Measurements from ENCODE around the gene CFAP65. TPM values are rescaled to one million over a fixed set of nuclear protein-coding genes. Genes with fewer than 3 reads are reported as not detected.

Gene CFAP65
- total RNA-seq, 1 donor, result not detected

- H2AFZ ChIP-seq (ENCODE audit: low read length), result no peak overlapping the region
- peaks cover 68% of the 10 kb centered on the region for H3K27me3 ChIP-seq (ENCODE audit: insufficient read depth, low read length)
- H3K9me3 ChIP-seq (ENCODE audit: low read depth, low read length), result no peaks in the 10 kb centered on the region
- no peak overlapping the region for H3K27ac ChIP-seq (ENCODE audit: low read depth, low read length)
- H3K36me3 ChIP-seq (ENCODE audit: insufficient read depth, low read length), result no peaks in the 10 kb centered on the region
- DNase-seq (ENCODE audit: insufficient read length, low spot score, missing footprints), result peak; percentile 80
- TF ChIP-seq, protein P1, sequence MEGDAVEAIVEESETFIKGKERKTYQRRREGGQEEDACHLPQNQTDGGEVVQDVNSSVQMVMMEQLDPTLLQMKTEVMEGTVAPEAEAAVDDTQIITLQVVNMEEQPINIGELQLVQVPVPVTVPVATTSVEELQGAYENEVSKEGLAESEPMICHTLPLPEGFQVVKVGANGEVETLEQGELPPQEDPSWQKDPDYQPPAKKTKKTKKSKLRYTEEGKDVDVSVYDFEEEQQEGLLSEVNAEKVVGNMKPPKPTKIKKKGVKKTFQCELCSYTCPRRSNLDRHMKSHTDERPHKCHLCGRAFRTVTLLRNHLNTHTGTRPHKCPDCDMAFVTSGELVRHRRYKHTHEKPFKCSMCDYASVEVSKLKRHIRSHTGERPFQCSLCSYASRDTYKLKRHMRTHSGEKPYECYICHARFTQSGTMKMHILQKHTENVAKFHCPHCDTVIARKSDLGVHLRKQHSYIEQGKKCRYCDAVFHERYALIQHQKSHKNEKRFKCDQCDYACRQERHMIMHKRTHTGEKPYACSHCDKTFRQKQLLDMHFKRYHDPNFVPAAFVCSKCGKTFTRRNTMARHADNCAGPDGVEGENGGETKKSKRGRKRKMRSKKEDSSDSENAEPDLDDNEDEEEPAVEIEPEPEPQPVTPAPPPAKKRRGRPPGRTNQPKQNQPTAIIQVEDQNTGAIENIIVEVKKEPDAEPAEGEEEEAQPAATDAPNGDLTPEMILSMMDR (IDR thresholded peaks at IDR 0.05; ENCODE audit: extremely low read depth, low read depth, low read length), result no peak
- peaks cover 7% of the 10 kb centered on the region for H4K20me1 ChIP-seq (ENCODE audit: insufficient read depth, low read length)
- no peaks in the 10 kb centered on the region for H3K79me2 ChIP-seq (ENCODE audit: insufficient read depth, low read length)
- H3K4me3 ChIP-seq (ENCODE audit: insufficient read depth, low read length), result no peak overlapping the region
- H3K4me2 ChIP-seq (ENCODE audit: insufficient read depth, low read length), result no peak overlapping the region
- H3K4me1 ChIP-seq (ENCODE audit: insufficient read depth, low read length), result no peaks in the 10 kb centered on the region
Measured at GRCh38 chr2:218999021-218999880, 42.1 kb downstream of the CFAP65 start.

GRCh38 chr2:218998414-218999002 lies 42.8 kb downstream of the CFAP65 start:
- Histone ChIP-seq H2AFZ (ENCODE audit: low read length) (no peak overlapping the region), H3K4me3 (ENCODE audit: insufficient read depth, low read length) (no peak overlapping the region), H3K4me1 (ENCODE audit: insufficient read depth, low read length) (peaks cover 6% of the 10 kb centered on the region), H3K4me2 (ENCODE audit: insufficient read depth, low read length) (no peak overlapping the region), H3K27me3 (ENCODE audit: insufficient read depth, low read length) (peaks cover 68% of the 10 kb centered on the region), H3K27ac (ENCODE audit: low read depth, low read length) (no peak overlapping the region), H3K79me2 (ENCODE audit: insufficient read depth, low read length) (no peaks in the 10 kb centered on the region), H3K9me3 (ENCODE audit: low read depth, low read length) (no peaks in the 10 kb centered on the region), H4K20me1 (ENCODE audit: insufficient read depth, low read length) (peaks cover 7% of the 10 kb centered on the region), H3K36me3 (ENCODE audit: insufficient read depth, low read length) (no peaks in the 10 kb centered on the region)
- DNase-seq (ENCODE audit: insufficient read length, low spot score, missing footprints), result peak; percentile 83
- TF ChIP-seq, protein P1 (IDR thresholded peaks at IDR 0.05; ENCODE audit: extremely low read depth, low read depth, low read length), result no peak

- DNase-seq (ENCODE audit: insufficient read length, low spot score, missing footprints), result peak; percentile 66
- no peak overlapping the region for H2AFZ ChIP-seq (ENCODE audit: low read length)
- TF ChIP-seq, protein P1 (IDR thresholded peaks at IDR 0.05; ENCODE audit: extremely low read depth, low read depth, low read length), result no peak
- H3K36me3 ChIP-seq (ENCODE audit: insufficient read depth, low read length), result no peaks in the 10 kb centered on the region
- H3K4me3 ChIP-seq (ENCODE audit: insufficient read depth, low read length), result no peak overlapping the region
- no peaks in the 10 kb centered on the region for H3K79me2 ChIP-seq (ENCODE audit: insufficient read depth, low read length)
- no peak overlapping the region for H3K27ac ChIP-seq (ENCODE audit: low read depth, low read length)
- no peak overlapping the region for H3K4me2 ChIP-seq (ENCODE audit: insufficient read depth, low read length)
- peaks cover 6% of the 10 kb centered on the region for H3K4me1 ChIP-seq (ENCODE audit: insufficient read depth, low read length)
- H3K27me3 ChIP-seq (ENCODE audit: insufficient read depth, low read length), result peaks cover 68% of the 10 kb centered on the region
- peaks cover 7% of the 10 kb centered on the region for H4K20me1 ChIP-seq (ENCODE audit: insufficient read depth, low read length)
- H3K9me3 ChIP-seq (ENCODE audit: low read depth, low read length), result no peaks in the 10 kb centered on the region
Measured at GRCh38 chr2:218997731-218998130, 43.6 kb downstream of the CFAP65 start.

DNA sequence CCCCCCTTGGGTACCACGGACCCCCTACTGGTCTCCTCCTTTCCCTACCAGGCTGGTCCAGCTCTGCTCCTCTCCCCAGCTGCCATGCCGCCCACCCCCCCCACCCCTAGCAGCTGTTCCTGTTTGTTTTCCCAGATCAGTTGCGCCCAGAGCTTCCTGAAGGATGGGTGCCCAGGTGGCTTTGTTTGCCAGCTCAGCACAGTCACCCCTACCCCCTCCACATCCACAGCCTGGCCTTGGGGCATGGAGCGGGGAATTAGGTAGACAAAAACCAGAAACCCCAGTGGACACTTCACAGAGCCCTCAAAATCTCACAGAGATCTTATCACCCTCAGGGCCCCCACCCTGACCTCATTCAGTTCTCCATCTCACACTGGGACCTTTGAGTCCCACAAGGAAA lies 44.4 kb downstream of the CFAP65 start:
- H3K4me3 ChIP-seq (ENCODE audit: insufficient read depth, low read length), result no peak overlapping the region
- no peaks in the 10 kb centered on the region for H3K79me2 ChIP-seq (ENCODE audit: insufficient read depth, low read length)
- H4K20me1 ChIP-seq (ENCODE audit: insufficient read depth, low read length), result peaks cover 7% of the 10 kb centered on the region
- peaks cover 68% of the 10 kb centered on the region for H3K27me3 ChIP-seq (ENCODE audit: insufficient read depth, low read length)
- no peaks in the 10 kb centered on the region for H3K36me3 ChIP-seq (ENCODE audit: insufficient read depth, low read length)
- no peak overlapping the region for H3K4me2 ChIP-seq (ENCODE audit: insufficient read depth, low read length)
- TF ChIP-seq, protein P1 (IDR thresholded peaks at IDR 0.05; ENCODE audit: extremely low read depth, low read depth, low read length), result no peak
- no peak overlapping the region for H3K27ac ChIP-seq (ENCODE audit: low read depth, low read length)
- H3K9me3 ChIP-seq (ENCODE audit: low read depth, low read length), result no peaks in the 10 kb centered on the region
- H3K4me1 ChIP-seq (ENCODE audit: insufficient read depth, low read length), result peaks cover 6% of the 10 kb centered on the region
- H2AFZ ChIP-seq (ENCODE audit: low read length), result no peak overlapping the region
- DNase-seq (ENCODE audit: insufficient read length, low spot score, missing footprints), result peak; percentile 83
